OCI-LY7 (cell line): ENCODE results near the gene MRPL3.

ENCODE experiments used
- CTCF ChIP-seq: fragments of 200-600 bp; sonication (generic); conservative IDR thresholded peaks from 2 replicates; pipeline ENCODE4 v1.5.1; 2014; ENCODE audit warnings: mild to moderate bottlenecking, antibody characterized with exemption, low read length, moderate library complexity, mixed read lengths
- EZH2phosphoT487 ChIP-seq: fragments of 200-600 bp; sonication (generic); IDR thresholded peaks from 2 replicates; pipeline ENCODE4 v1.6.1; 2018; ENCODE audit warnings: low read depth, borderline replicate concordance, mild to moderate bottlenecking, mixed run types, antibody characterized with exemption, low read length, moderate library complexity, mixed read lengths

- TF ChIP-seq EZH2phosphoT487 (no peak), CTCF (no peak)
These were observed 70.3 kb downstream of the MRPL3 start for GRCh38 chr3:131432441-131432840.
